ENCODE results near the gene AFAP1.

Gene AFAP1

DNA sequence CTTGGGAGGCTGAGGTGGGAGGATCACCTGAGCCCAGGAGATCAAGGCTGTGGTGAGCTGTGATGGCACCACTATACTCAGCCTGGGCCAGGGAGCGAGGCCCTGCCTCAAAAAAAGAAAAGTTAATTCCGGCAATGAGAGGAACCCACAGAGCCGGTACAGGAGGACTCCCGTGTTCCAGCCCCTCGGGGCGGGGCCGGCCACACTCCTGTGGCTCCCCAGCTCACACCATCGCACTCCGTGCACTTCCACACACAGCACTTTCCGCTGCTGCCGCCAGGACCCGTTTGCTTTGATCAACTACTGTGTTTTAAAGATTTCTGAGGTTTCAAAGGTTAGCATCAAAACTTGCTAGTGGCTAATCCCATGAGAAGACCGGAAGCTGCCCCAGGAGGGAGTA is 171.7 kb downstream of the AFAP1 start:
- Histone ChIP-seq H3K36me3 (peaks cover 81% of the 10 kb centered on the region), H3K4me3 (ENCODE audit: low read depth in 1 of 2, low read length in 1 of 2) (no peak overlapping the region), H3K9me3 (no peaks in the 10 kb centered on the region), H3K4me1 (ENCODE audit: control insufficient read depth in 1 of 2, insufficient read depth in 1 of 2, low read depth in 1 of 2, low read length in 1 of 2) (no peaks in the 10 kb centered on the region), H3K27me3 (no peaks in the 10 kb centered on the region), H3K27ac (no peak overlapping the region)
- TF ChIP-seq, protein P1, sequence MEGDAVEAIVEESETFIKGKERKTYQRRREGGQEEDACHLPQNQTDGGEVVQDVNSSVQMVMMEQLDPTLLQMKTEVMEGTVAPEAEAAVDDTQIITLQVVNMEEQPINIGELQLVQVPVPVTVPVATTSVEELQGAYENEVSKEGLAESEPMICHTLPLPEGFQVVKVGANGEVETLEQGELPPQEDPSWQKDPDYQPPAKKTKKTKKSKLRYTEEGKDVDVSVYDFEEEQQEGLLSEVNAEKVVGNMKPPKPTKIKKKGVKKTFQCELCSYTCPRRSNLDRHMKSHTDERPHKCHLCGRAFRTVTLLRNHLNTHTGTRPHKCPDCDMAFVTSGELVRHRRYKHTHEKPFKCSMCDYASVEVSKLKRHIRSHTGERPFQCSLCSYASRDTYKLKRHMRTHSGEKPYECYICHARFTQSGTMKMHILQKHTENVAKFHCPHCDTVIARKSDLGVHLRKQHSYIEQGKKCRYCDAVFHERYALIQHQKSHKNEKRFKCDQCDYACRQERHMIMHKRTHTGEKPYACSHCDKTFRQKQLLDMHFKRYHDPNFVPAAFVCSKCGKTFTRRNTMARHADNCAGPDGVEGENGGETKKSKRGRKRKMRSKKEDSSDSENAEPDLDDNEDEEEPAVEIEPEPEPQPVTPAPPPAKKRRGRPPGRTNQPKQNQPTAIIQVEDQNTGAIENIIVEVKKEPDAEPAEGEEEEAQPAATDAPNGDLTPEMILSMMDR (IDR thresholded peaks at IDR 0.05) = no peak

DNA sequence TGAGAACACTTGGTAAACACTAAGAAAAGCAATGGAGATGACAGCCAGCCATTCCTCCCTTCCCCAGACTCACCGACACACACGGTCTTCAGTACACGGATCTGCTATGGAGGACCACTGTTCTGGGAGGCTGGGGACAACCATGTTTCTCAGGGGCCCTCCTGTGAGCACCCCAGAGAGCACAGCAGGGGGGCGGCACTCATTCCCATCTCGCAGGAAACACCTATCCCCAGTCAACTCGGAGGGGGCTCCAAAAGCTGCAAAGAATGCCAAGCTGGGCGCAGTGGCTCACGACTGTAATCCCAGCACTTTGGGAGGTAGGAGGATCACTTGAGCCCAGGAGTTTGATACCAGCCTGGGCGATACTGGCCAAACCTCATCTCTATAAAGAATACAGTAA is 172.1 kb downstream of the AFAP1 start:
- Histone ChIP-seq H3K27me3 (no peaks in the 10 kb centered on the region), H3K4me1 (ENCODE audit: control insufficient read depth in 1 of 2, insufficient read depth in 1 of 2, low read depth in 1 of 2, low read length in 1 of 2) (no peaks in the 10 kb centered on the region), H3K9me3 (no peaks in the 10 kb centered on the region), H3K4me3 (ENCODE audit: low read depth in 1 of 2, low read length in 1 of 2) (no peak overlapping the region), H3K36me3 (peaks cover 81% of the 10 kb centered on the region), H3K27ac (no peak overlapping the region)
- TF ChIP-seq, protein P1 (IDR thresholded peaks at IDR 0.05) = no peak

DNA sequence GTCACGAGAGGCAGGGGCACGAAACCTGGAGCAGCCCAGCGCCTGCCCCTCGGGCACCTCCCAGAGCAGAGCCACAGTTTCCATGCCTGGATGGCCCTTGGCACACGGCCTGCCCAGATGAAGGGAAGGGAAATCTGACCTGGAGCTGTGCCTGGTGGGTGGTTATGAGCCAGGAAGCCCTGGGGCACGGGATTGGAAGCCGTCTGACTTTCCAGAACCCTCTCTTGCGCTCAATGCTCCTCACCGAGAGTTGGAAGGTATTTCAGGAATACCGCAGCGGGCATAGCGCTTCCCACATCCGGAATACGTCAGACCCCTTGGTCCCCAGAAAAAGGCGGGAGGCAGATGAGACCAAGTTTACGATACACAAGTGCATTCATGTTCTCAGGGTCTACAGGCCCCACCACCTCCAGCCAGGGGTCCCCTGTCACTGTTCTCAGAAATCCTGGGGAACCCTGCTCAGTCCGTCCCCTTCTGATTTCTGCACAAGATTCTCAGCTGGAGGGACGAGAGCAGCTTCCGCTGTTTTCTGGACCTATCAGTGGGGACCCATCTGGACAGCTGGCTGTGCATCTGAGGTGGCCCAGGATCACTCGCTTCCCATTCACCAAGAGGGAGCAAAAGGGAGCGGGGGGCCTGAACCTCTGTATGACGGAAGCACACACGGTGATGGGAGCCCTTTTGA is 172.9 kb downstream of the AFAP1 start:
- Histone ChIP-seq H3K9me3 (no peaks in the 10 kb centered on the region), H3K27ac (no peak overlapping the region), H3K36me3 (peaks cover 80% of the 10 kb centered on the region), H3K4me3 (ENCODE audit: low read depth in 1 of 2, low read length in 1 of 2) (no peak overlapping the region), H3K4me1 (ENCODE audit: control insufficient read depth in 1 of 2, insufficient read depth in 1 of 2, low read depth in 1 of 2, low read length in 1 of 2) (no peaks in the 10 kb centered on the region), H3K27me3 (no peaks in the 10 kb centered on the region)
- TF ChIP-seq, protein P1 (IDR thresholded peaks at IDR 0.05) = no peak

DNA sequence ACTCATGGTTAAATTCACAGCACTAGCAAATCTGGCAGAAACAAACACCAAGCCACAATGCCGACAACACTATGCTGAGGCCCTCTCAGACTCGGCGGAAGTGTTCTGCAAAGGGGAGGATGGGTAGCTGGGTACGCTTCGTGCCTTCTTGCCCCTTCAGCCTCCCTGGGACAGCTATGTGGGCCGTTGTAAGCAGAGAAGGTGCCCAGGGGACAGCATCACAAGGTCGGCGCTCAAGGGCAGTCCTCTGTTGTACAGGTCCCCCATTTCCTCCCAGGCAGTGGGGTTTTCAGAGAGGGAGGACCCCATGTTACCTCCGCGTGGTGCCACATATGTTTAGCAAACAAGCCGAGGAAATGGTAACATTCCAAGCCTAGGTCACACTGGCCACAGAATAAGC is 173.6 kb downstream of the AFAP1 start:
- TF ChIP-seq, protein P1 (IDR thresholded peaks at IDR 0.05) = no peak
- no peak overlapping the region for H3K4me3 ChIP-seq (ENCODE audit: low read depth in 1 of 2, low read length in 1 of 2)
- no peaks in the 10 kb centered on the region for H3K27me3 ChIP-seq
- no peak overlapping the region for H3K27ac ChIP-seq
- no peaks in the 10 kb centered on the region for H3K9me3 ChIP-seq
- no peaks in the 10 kb centered on the region for H3K4me1 ChIP-seq (ENCODE audit: control insufficient read depth in 1 of 2, insufficient read depth in 1 of 2, low read depth in 1 of 2, low read length in 1 of 2)
- H3K36me3 ChIP-seq = peaks cover 81% of the 10 kb centered on the region

DNA sequence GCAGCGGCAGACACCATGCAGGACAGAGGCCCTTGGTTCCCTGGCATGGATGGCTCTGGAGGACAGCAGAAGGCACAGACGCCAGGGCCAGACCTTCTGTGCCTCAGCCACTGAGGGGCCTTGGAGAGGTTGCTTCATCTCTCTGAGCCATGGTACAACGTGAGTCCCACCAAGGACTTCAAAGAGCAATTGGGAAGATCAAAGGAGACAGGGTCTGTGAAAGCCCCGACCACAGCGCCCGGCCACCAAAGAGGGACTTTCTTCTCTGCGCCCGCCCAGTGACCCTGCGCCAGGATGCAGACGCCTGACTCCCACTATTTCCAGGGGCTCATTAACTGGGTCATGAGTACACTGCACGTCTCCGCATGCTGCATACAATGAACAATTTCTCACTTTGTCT is 174.0 kb downstream of the AFAP1 start:
- no peaks in the 10 kb centered on the region for H3K27me3 ChIP-seq
- no peak overlapping the region for H3K4me3 ChIP-seq (ENCODE audit: low read depth in 1 of 2, low read length in 1 of 2)
- H3K9me3 ChIP-seq = no peaks in the 10 kb centered on the region
- TF ChIP-seq, protein P1 (IDR thresholded peaks at IDR 0.05) = no peak
- peaks cover 81% of the 10 kb centered on the region for H3K36me3 ChIP-seq
- no peaks in the 10 kb centered on the region for H3K4me1 ChIP-seq (ENCODE audit: control insufficient read depth in 1 of 2, insufficient read depth in 1 of 2, low read depth in 1 of 2, low read length in 1 of 2)
- H3K27ac ChIP-seq = no peak overlapping the region
